Activated T-cell treated with anti-CD3 and anti-CD28 coated beads, Interleukin-2, amount 50 U/mL, for 48 hours (primary cell): Measurements from ENCODE around the gene RBP2.

ENCODE experiments used
- DNase-seq, 2 experiments: peaks; one replicate each; pipeline ENCODE4 v3.0.0-alpha.2; 2020

Gene RBP2

GRCh38 chr3:139480585-139480984, 4.3 kb upstream of the RBP2 start:
- no peak for DNase-seq

GRCh38 chr3:139477710-139478640, 1.7 kb upstream of the RBP2 start:
- no peak for DNase-seq

GRCh38 chr3:139473155-139473771, 3.1 kb downstream of the RBP2 start:
- DNase-seq: no peak

- no peak for DNase-seq
Observed at GRCh38 chr3:139472380-139473010, 3.8 kb downstream of the RBP2 start.

GRCh38 chr3:139470199-139470598, 6.1 kb downstream of the RBP2 start:
- no peak for DNase-seq

GRCh38 chr3:139468399-139468798, 7.9 kb downstream of the RBP2 start:
- no peak for DNase-seq

- no peak for DNase-seq
Observed at GRCh38 chr3:139466360-139466759, 10.0 kb downstream of the RBP2 start.

GRCh38 chr3:139465636-139466035, 10.7 kb downstream of the RBP2 start:
- no peak for DNase-seq

GRCh38 chr3:139463466-139463865, 12.8 kb downstream of the RBP2 start:
- DNase-seq: no peak

GRCh38 chr3:139460529-139460928, 15.8 kb downstream of the RBP2 start:
- DNase-seq: no peak

- DNase-seq: no peak
Observed at GRCh38 chr3:139460076-139460475, 16.2 kb downstream of the RBP2 start.

GRCh38 chr3:139458348-139458747, 18.0 kb downstream of the RBP2 start:
- DNase-seq: no peak

GRCh38 chr3:139457066-139457465, 19.2 kb downstream of the RBP2 start:
- no peak for DNase-seq

GRCh38 chr3:139456386-139456785, 19.9 kb downstream of the RBP2 start:
- DNase-seq: no peak

GRCh38 chr3:139455855-139456254, 20.5 kb downstream of the RBP2 start:
- no peak for DNase-seq

GRCh38 chr3:139455206-139455605, 21.1 kb downstream of the RBP2 start:
- no peak for DNase-seq

- DNase-seq: no peak
Observed at GRCh38 chr3:139454346-139454745, 22.0 kb downstream of the RBP2 start.

GRCh38 chr3:139450159-139450558, 26.2 kb downstream of the RBP2 start:
- DNase-seq: no peak

- no peak for DNase-seq
Observed at GRCh38 chr3:139449566-139449965, 26.8 kb downstream of the RBP2 start.

- DNase-seq: no peak
Observed at GRCh38 chr3:139448104-139448503, 28.2 kb downstream of the RBP2 start.

GRCh38 chr3:139447486-139447885, 28.8 kb downstream of the RBP2 start:
- no peak for DNase-seq

- no peak for DNase-seq
Observed at GRCh38 chr3:139444446-139444845, 31.9 kb downstream of the RBP2 start.

- no peak for DNase-seq
Observed at GRCh38 chr3:139443186-139443585, 33.1 kb downstream of the RBP2 start.

- DNase-seq: no peak
Observed at GRCh38 chr3:139441656-139442055, 34.7 kb downstream of the RBP2 start.
